AG10803 (cell line): ENCODE data around the gene ICE2.

Source experiments
- DNase-seq: peaks from one replicate; pipeline ENCODE4 v3.0.0; 2010; ENCODE audit warnings: low read depth
- H3K4me3 ChIP-seq: 2 replicates; pipeline ENCODE4 v1.5.1; 2011; ENCODE audit warnings: mild to moderate bottlenecking, low read length, control low read depth
- CTCF ChIP-seq: conservative IDR thresholded peaks from 2 replicates; pipeline ENCODE4 v1.5.1; 2011; ENCODE audit warnings: mild to moderate bottlenecking, low read length, control low read depth, inconsistent platforms

ICE2 gene, protein sequence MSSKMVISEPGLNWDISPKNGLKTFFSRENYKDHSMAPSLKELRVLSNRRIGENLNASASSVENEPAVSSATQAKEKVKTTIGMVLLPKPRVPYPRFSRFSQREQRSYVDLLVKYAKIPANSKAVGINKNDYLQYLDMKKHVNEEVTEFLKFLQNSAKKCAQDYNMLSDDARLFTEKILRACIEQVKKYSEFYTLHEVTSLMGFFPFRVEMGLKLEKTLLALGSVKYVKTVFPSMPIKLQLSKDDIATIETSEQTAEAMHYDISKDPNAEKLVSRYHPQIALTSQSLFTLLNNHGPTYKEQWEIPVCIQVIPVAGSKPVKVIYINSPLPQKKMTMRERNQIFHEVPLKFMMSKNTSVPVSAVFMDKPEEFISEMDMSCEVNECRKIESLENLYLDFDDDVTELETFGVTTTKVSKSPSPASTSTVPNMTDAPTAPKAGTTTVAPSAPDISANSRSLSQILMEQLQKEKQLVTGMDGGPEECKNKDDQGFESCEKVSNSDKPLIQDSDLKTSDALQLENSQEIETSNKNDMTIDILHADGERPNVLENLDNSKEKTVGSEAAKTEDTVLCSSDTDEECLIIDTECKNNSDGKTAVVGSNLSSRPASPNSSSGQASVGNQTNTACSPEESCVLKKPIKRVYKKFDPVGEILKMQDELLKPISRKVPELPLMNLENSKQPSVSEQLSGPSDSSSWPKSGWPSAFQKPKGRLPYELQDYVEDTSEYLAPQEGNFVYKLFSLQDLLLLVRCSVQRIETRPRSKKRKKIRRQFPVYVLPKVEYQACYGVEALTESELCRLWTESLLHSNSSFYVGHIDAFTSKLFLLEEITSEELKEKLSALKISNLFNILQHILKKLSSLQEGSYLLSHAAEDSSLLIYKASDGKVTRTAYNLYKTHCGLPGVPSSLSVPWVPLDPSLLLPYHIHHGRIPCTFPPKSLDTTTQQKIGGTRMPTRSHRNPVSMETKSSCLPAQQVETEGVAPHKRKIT

GRCh38 chr15:60478566-60479360 is at the start of gene ICE2:
Gene ICE2, minus strand, starts transcription at chr15:60479142. Its CDS starts 1,165 bp downstream, at chr15:60477977.
- peak within 1 kb of the TSS; percentile 90 for H3K4me3 ChIP-seq
- DNase-seq: peak; percentile 94
- no peak for TF ChIP-seq CTCF

DNA sequence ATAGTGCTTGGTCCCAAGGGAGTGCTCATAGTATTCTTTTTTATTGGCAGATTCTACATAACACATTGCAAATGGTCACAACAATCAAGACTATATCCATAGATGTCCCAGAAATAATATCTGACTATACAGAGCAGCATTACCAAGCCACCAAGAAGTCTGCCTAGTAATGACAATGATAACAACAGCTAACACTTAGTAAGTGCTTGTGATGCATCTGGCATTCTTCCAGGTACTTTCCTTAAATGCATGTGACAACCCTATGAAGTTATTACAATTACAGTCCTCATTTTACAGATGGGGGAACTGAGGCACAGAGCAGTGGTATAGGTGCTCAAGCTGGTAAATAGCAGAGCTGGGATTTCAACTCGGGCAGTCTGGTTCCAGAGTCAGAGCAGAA is 49.6 kb upstream of the ICE2 start:
- H3K4me3 ChIP-seq: no peak overlapping the region
- no peak for TF ChIP-seq CTCF
- DNase-seq: no peak

- no peak for TF ChIP-seq CTCF
- DNase-seq: no peak
- no peak overlapping the region for H3K4me3 ChIP-seq
Observed at GRCh38 chr15:60527456-60527855, 48.5 kb upstream of the ICE2 start.

DNA sequence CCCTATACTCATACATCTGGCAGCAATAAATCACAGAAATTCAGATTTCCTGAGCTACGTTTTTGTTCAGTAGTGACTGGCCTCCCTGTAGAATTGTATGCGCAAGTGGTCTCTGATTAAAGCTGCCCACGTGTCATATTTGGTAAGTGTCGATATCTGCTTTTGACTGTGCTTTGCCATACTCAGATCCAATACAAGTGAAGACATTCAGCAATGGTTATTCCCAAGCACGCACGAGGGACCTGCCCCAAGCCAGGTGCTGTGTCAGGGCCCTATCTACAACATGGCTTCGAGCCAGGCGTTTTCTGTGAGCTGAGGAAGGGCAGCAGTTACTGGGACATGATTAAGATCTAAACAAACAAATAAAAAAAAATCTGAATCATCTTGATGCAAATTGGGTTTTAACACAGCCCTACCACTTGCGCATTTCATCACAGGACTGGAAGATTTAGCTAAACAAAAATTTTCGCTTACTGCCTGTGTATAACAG is 47.2 kb upstream of the ICE2 start:
- no peak for DNase-seq
- H3K4me3 ChIP-seq: no peak overlapping the region
- no peak for TF ChIP-seq CTCF

DNA sequence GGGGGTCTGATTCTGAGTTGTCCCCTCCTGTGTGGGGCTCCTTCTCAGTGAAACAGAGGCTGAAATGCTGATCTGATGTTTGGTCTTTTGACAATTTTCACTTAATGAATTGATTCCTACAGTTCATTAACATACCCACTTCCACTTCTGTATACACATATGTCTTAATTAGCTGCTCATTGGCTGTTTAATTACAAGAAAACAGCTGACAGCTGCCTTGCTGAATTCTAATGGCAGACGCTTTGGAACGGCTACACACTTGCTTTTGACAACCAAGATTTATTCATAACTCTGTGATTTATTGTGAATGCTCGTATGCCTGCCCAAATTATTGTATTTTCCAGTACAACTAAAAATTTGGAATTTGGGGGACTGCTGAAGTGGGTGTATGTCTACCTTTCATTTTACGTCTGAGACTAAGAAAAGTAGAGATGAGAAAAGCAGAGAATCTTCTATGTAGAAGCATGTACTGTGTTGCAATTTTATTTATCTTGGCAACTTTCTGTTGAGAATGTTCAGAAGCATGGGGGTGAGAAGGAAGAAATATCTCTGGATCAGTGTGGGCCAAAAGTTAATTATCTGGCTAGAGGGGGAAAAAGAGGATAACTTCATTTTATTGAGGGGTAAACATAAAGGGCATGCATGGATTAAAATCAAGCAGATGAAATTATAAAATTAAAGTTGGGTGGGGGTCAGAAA is 46.5 kb upstream of the ICE2 start:
- peak; percentile 25 for DNase-seq
- H3K4me3 ChIP-seq: no peak overlapping the region

More for the DNA sequence above, 46.5 kb upstream of the ICE2 start:
- no peak for TF ChIP-seq CTCF
